NB4 (cell line): Measurements from ENCODE around the gene NCCRP1.

ENCODE experiments used
- DNase-seq: peaks from one replicate; pipeline ENCODE4 v3.0.0; 2010; ENCODE audit warnings: low read depth
- H3K4me3 ChIP-seq: one replicate; pipeline ENCODE4 v1.5.1; 2011; ENCODE audit warnings: mild to moderate bottlenecking, low read depth, low read length, moderate library complexity
- MYC ChIP-seq: IDR thresholded peaks from 2 replicates; pipeline ENCODE4 v1.6.1; 2011; ENCODE audit warnings: low read depth, low read length
- POLR2A ChIP-seq: IDR thresholded peaks from 2 replicates; pipeline ENCODE4 v1.6.1; 2011; ENCODE audit warnings: mild to moderate bottlenecking; ENCODE audit not compliant: insufficient read length; ENCODE audit errors: extremely low read depth
- TF ChIP-seq, protein P1 (sequence below): IDR thresholded peaks from one replicate; pipeline ENCODE4 v1.5.1; 2012; ENCODE audit warnings: low read depth, low read length
- TF ChIP-seq, protein P2 (sequence below): IDR thresholded peaks from 2 replicates; pipeline ENCODE4 v1.6.1; 2011; ENCODE audit warnings: low read depth, low read length

The NCCRP1 gene

DNA sequence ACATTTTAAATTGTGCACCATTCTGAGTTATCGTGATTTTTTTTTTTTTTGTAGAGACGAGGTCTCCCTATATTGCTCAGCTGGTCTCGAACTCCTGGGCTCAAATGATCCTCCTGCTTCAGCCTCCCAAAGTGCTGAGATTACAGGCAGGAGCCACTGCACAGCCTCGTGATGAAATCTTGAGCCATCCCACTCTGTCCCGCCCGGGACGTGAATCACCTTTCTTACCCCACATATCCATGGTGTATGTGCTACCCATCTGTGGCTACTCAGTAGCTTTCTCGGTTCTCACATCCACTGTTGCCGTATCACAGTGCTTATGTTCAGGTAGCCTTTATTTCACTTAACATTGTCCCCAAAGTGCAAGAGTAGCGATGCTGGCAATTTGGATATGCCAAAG lies 44.7 kb upstream of the NCCRP1 start:
- no peak for DNase-seq
- no peak overlapping the region for H3K4me3 ChIP-seq
- TF ChIP-seq POLR2A, result no peak
- TF ChIP-seq, protein P1, sequence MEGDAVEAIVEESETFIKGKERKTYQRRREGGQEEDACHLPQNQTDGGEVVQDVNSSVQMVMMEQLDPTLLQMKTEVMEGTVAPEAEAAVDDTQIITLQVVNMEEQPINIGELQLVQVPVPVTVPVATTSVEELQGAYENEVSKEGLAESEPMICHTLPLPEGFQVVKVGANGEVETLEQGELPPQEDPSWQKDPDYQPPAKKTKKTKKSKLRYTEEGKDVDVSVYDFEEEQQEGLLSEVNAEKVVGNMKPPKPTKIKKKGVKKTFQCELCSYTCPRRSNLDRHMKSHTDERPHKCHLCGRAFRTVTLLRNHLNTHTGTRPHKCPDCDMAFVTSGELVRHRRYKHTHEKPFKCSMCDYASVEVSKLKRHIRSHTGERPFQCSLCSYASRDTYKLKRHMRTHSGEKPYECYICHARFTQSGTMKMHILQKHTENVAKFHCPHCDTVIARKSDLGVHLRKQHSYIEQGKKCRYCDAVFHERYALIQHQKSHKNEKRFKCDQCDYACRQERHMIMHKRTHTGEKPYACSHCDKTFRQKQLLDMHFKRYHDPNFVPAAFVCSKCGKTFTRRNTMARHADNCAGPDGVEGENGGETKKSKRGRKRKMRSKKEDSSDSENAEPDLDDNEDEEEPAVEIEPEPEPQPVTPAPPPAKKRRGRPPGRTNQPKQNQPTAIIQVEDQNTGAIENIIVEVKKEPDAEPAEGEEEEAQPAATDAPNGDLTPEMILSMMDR, result no peak
- no peak for TF ChIP-seq MYC
- TF ChIP-seq, protein P2, sequence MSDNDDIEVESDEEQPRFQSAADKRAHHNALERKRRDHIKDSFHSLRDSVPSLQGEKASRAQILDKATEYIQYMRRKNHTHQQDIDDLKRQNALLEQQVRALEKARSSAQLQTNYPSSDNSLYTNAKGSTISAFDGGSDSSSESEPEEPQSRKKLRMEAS, result no peak

DNA sequence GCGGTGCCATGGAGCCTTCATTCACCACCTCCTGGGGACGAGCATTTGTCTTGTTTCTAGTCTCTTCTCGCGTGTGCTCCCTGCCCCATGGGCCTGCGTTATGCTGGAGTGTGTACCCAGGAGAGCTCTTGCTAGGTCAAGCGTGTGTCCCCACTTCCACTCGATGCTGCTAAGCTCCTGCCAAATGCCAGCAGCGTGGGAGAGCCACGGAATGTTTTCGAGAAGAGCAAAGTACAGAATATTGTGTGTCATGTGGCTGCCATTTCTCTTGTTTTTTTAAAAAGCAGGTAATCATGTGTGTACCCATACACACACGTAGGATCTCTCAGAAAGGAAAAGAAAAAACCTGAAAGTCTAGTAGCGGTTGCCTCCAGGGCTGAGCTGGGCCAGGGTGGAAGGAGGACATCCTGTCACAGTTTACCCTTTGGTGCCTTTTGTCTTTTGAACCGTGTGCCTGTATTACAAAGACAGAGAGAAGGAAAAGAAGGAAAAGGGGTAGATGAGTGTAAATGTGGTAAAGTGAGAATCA lies 42.6 kb upstream of the NCCRP1 start:
- DNase-seq, result no peak
- H3K4me3 ChIP-seq, result no peak overlapping the region
- TF ChIP-seq MYC (no peak), POLR2A (no peak)
- TF ChIP-seq, protein P1, result no peak
- TF ChIP-seq, protein P2, result no peak

- H3K4me3 ChIP-seq, result no peak overlapping the region
- TF ChIP-seq MYC (no peak), POLR2A (no peak)
- TF ChIP-seq, protein P2, result no peak
- TF ChIP-seq, protein P1, result no peak
- DNase-seq, result no peak
Measured at GRCh38 chr19:39154629-39155100, 42.1 kb upstream of the NCCRP1 start.

DNA sequence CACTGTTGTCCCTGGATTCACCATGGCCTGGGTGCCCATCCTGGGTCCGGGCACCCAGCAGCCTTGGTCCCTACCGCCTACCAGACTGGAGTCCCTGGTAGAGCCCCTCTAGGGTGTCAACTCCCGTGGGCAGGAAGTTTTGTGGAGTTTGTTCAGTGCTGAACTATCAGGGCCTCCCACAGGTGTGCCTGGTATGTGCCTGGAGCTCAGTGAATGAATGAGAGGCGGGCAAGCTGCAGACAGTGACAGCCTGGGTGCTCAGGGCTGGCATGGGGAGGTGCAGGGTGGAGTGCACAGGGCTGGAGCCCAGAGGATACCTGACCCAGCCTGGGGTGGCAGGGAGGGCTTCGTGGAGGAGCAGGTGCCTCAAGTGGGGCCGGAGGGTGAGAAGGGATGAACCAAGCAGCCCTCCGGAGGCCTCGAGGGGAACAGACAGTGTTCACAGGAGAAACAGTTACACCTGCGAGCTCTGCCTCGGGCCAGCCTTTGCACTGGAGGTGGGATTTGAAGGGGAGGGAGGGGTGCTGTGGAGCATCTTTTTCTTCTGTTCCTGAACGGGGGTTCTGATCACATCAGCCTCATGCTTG lies 41.6 kb upstream of the NCCRP1 start:
- TF ChIP-seq POLR2A, result no peak
- TF ChIP-seq MYC, result no peak
- TF ChIP-seq, protein P2, result no peak
- TF ChIP-seq, protein P1, result no peak
- H3K4me3 ChIP-seq, result no peak overlapping the region
- no peak for DNase-seq

GRCh38 chr19:39155741-39156140 lies 41.0 kb upstream of the NCCRP1 start:
- TF ChIP-seq POLR2A (no peak), MYC (no peak)
- TF ChIP-seq, protein P2, result no peak
- TF ChIP-seq, protein P1, result no peak
- no peak for DNase-seq
- no peak overlapping the region for H3K4me3 ChIP-seq
